Panc1 (cell line): Measurements from ENCODE around the gene SLC6A11. TPM values are rescaled to one million over a fixed set of nuclear protein-coding genes. Genes with fewer than 3 reads are reported as not detected.

Source experiments
- ATAC-seq: fragments of 200-7000 bp; cut with Tn5 transposase; 2 replicates; pipeline ENCODE4 v1.9.1; 2020; ENCODE audit warnings: mild to moderate bottlenecking, moderate library complexity
- BruUV-seq: library from RNA; stranded (reverse); fragments of 400-500 nt; replicated peaks from 2 replicates; lab custom pipeline; 2021; lab: Mats Ljungman, UMichigan
- CTCF ChIA-PET: fragments of 300-600 bp; sonication (Branson Sonifier 250); formaldehyde crosslinking; loops from one replicate; lab custom pipeline; 2022; ENCODE audit warnings: antibody characterized with exemption; lab: Charles Lee
- POLR2A ChIA-PET: fragments of 300-600 bp; sonication (Branson Sonifier 250); formaldehyde crosslinking; loops from one replicate; lab custom pipeline; 2022; ENCODE audit warnings: antibody characterized with exemption; lab: Charles Lee
- DNase-seq: peaks from one replicate; pipeline ENCODE4 v3.0.0-alpha.2; 2010; ENCODE audit warnings: low read depth, low spot score
- H3K27ac ChIP-seq: 2 replicates; pipeline ENCODE4 v1.5.1; 2011; ENCODE audit warnings: mild to moderate bottlenecking, low read length, inconsistent platforms
- H3K27me3 ChIP-seq: fragments of 200-500 bp; sonication (Bioruptor generic); 2 replicates; pipeline ENCODE4 v1.6.0; 2014; ENCODE audit warnings: low read length, inconsistent platforms; ENCODE audit not compliant: control insufficient read depth, insufficient read depth
- H3K36me3 ChIP-seq: fragments of 200-500 bp; sonication (Bioruptor generic); 2 replicates; pipeline ENCODE4 v1.5.1; 2014; ENCODE audit warnings: inconsistent platforms, mild to moderate bottlenecking, low read length, moderate library complexity; ENCODE audit not compliant: control insufficient read depth, insufficient read depth
- H3K4me1 ChIP-seq: 2 replicates; pipeline ENCODE4 v1.5.1; 2011; ENCODE audit warnings: inconsistent platforms, mild to moderate bottlenecking, low read length, moderate library complexity; ENCODE audit not compliant: control insufficient read depth, insufficient read depth
- H3K4me3 ChIP-seq, 2 experiments: 2 replicates each; pipeline ENCODE4 v1.5.1; 2011 to 2012; ENCODE audit warnings: low read depth in 2 of 2, low read length in 2 of 2, mild to moderate bottlenecking in 2 of 2, inconsistent platforms in 1 of 2, moderate library complexity in 1 of 2
- H3K9me3 ChIP-seq: fragments of 200-500 bp; sonication (Bioruptor generic); 2 replicates; pipeline ENCODE4 v1.5.1; 2014; ENCODE audit warnings: low read depth, mild to moderate bottlenecking, inconsistent platforms, low read length, moderate library complexity; ENCODE audit not compliant: control insufficient read depth, insufficient read depth
- POLR2AphosphoS5 ChIP-seq: IDR thresholded peaks from 2 replicates; pipeline ENCODE4 v1.6.1; 2012; ENCODE audit warnings: mild to moderate bottlenecking, low read depth, low read length, moderate library complexity
- SIN3A ChIP-seq: IDR thresholded peaks from 2 replicates; pipeline ENCODE4 v1.6.1; 2012; ENCODE audit warnings: low read depth, mild to moderate bottlenecking, low read length, moderate library complexity, borderline replicate concordance; ENCODE audit not compliant: insufficient read depth
- TCF7L2 ChIP-seq: IDR thresholded peaks from 2 replicates; pipeline ENCODE4 v1.6.1; 2011; ENCODE audit warnings: mild to moderate bottlenecking, low read depth, low read length, inconsistent platforms
- in situ Hi-C: cut with HindIII; loops from 2 replicates; pipeline ENCODE4 v1.10.0; 2016; ENCODE audit warnings: low sequenced_read_pairs, low pct_unique_long_range_greater_than_20kb
- intact Hi-C: fragments of 100-400 bp; cut with micrococcal nuclease; formaldehyde crosslinking; loops from one replicate; pipeline ENCODE4 v1.10.0; 2022; ENCODE audit not compliant: unreplicated experiment
- total RNA-seq: library from RNA; stranded (reverse); gene quantifications from one replicate; pipeline ENCODE4 v1.2.1, GENCODE V29; 2021; ENCODE audit not compliant: unreplicated experiment
- TF ChIP-seq, protein P1 (sequence below), 2 experiments: IDR thresholded peaks; 2 replicates each; pipeline ENCODE4 v1.6.1; 2011 to 2012; ENCODE audit warnings: low read depth in 2 of 2, control low read depth in 1 of 2, low read length in 1 of 2, mild to moderate bottlenecking in 1 of 2, moderate library complexity in 1 of 2; ENCODE audit not compliant: insufficient read depth in 1 of 2
- TF ChIP-seq, protein P2 (sequence below): fragments of 450-650 bp; IDR thresholded peaks from 2 replicates; pipeline ENCODE4 v1.5.1; 2017; ENCODE audit warnings: mild to moderate bottlenecking

The SLC6A11 gene
- total RNA-seq, 1 experiment from 2014 or later, result not detected

DNA sequence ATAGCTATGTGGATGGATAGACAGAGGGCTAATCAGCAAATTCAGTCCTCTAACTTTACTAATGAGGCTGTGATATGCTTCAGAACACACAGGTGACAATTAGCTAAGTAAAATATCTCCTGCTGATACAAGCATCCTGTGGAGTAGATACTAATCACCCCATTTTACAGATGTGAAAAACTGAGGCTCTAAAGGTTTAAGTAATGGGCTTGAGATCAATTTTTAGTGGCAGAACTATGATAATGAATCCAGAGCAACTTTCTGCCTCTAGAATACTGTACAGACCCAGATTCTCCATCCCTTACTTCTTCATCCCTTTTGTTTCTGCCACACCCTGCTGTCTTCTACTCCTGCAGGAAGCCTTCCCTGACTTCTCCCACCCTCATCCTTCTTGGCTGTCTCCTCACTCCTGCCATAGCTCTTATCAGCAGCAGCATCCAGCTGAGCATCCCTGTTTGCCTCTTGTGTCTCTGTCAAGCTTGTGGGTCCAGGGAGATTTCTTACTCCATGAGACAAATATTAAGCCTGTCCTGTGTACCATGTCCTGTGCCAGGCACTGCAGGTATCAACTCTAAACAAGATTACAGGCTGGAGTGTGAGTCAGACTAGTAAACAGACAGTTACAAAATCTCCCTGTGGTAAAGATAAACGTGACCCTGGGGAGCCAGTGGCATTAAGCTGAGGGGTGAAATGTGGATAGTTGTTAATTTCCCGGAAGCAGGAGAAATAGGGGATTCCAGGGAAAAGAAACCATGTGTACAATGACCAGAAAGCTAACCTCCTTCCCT lies 39.2 kb downstream of the SLC6A11 start:
- in situ Hi-C loops (no loop called here), intact Hi-C loops (no loop called here)
- BruUV-seq, result no TSS peak
- POLR2A ChIA-PET, result no interaction called here
- no peaks in the 10 kb centered on the region for H3K36me3 ChIP-seq
- CTCF ChIA-PET, result no interaction called here
- DNase-seq (no peak), ATAC-seq (no peak)
- no peaks in the 10 kb centered on the region for H3K9me3 ChIP-seq
- no peaks in the 10 kb centered on the region; the same call in none of the 2 replicates for H3K27me3 ChIP-seq
- no peak overlapping the region for H3K4me3 ChIP-seq
- no peaks in the 10 kb centered on the region for H3K4me1 ChIP-seq
- no peak overlapping the region for H3K27ac ChIP-seq
- no peak for TF ChIP-seq SIN3A
- TF ChIP-seq, protein P1, sequence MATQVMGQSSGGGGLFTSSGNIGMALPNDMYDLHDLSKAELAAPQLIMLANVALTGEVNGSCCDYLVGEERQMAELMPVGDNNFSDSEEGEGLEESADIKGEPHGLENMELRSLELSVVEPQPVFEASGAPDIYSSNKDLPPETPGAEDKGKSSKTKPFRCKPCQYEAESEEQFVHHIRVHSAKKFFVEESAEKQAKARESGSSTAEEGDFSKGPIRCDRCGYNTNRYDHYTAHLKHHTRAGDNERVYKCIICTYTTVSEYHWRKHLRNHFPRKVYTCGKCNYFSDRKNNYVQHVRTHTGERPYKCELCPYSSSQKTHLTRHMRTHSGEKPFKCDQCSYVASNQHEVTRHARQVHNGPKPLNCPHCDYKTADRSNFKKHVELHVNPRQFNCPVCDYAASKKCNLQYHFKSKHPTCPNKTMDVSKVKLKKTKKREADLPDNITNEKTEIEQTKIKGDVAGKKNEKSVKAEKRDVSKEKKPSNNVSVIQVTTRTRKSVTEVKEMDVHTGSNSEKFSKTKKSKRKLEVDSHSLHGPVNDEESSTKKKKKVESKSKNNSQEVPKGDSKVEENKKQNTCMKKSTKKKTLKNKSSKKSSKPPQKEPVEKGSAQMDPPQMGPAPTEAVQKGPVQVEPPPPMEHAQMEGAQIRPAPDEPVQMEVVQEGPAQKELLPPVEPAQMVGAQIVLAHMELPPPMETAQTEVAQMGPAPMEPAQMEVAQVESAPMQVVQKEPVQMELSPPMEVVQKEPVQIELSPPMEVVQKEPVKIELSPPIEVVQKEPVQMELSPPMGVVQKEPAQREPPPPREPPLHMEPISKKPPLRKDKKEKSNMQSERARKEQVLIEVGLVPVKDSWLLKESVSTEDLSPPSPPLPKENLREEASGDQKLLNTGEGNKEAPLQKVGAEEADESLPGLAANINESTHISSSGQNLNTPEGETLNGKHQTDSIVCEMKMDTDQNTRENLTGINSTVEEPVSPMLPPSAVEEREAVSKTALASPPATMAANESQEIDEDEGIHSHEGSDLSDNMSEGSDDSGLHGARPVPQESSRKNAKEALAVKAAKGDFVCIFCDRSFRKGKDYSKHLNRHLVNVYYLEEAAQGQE (IDR thresholded peaks at IDR 0.05; ENCODE audit: insufficient read depth in 1 of 2, low read depth in 2 of 2, low read length in 1 of 2), result no peak
- TF ChIP-seq, protein P2, sequence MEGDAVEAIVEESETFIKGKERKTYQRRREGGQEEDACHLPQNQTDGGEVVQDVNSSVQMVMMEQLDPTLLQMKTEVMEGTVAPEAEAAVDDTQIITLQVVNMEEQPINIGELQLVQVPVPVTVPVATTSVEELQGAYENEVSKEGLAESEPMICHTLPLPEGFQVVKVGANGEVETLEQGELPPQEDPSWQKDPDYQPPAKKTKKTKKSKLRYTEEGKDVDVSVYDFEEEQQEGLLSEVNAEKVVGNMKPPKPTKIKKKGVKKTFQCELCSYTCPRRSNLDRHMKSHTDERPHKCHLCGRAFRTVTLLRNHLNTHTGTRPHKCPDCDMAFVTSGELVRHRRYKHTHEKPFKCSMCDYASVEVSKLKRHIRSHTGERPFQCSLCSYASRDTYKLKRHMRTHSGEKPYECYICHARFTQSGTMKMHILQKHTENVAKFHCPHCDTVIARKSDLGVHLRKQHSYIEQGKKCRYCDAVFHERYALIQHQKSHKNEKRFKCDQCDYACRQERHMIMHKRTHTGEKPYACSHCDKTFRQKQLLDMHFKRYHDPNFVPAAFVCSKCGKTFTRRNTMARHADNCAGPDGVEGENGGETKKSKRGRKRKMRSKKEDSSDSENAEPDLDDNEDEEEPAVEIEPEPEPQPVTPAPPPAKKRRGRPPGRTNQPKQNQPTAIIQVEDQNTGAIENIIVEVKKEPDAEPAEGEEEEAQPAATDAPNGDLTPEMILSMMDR, result no peak
- no peak for TF ChIP-seq POLR2AphosphoS5
- no peak for TF ChIP-seq TCF7L2

DNA sequence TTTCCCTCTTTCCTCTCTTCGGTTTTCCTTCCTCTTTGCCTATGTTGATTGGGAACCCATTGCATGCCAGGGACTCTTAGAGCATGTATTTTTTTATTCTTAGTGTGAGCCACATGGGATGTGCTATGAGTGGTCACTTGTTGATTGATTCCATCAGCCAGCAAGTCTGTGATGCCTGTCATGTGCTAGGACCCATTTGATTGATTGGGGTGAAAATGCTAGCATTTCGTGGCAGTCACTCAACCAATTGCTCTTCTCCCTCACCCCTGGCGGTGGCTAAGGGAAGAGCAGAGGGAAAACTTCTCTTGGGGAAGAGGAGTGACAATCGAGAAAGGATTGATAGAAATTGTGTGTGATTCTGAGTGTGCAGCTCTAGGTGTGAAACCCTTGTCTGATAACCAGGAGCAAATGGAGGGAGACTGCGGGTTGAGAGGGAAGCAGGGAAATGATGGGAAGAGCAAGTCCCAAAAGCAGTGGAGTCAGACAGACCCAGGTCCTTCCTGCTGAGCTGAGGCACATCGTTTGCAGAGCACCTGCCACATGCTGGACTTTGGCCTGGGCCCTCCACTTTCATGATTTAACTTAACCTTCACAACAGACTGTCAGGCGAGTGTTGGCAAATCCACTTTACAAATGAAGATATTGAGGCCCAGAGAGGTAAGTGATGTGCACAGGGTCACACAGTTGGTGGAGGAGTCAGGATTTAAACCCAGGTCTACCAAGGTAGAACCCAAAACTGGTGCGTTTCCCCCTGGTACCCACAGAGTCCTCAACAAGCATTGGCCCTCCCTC lies 40.0 kb downstream of the SLC6A11 start:
- ChIA-PET CTCF (no interaction called here), POLR2A (no interaction called here)
- no peak overlapping the region for H3K27ac ChIP-seq

More for the DNA sequence above, 40.0 kb downstream of the SLC6A11 start:
- intact Hi-C loops (no loop called here), in situ Hi-C loops (no loop called here)
- DNase-seq (no peak), ATAC-seq (no peak)
- H3K9me3 ChIP-seq, result no peaks in the 10 kb centered on the region
- no peaks in the 10 kb centered on the region for H3K4me1 ChIP-seq
- no TSS peak for BruUV-seq
- no peaks in the 10 kb centered on the region for H3K36me3 ChIP-seq
- TF ChIP-seq TCF7L2, result no peak
- TF ChIP-seq, protein P1 (IDR thresholded peaks at IDR 0.05; ENCODE audit: insufficient read depth in 1 of 2, low read depth in 2 of 2, low read length in 1 of 2), result no peak
- TF ChIP-seq, protein P2, result peak; percentile 50
- H3K4me3 ChIP-seq, result no peak overlapping the region
- peaks cover 2% of the 10 kb centered on the region for H3K27me3 ChIP-seq
